HG02571 (cell line): ENCODE measurements around the gene HOXD1.

Experiments used
- ATAC-seq: cut with Tn5 transposase; IDR thresholded peaks from one replicate; pipeline ENCODE4 v1.9.1; 2021; ENCODE audit warnings: mild to moderate bottlenecking, moderate library complexity; ENCODE audit not compliant: unreplicated experiment

Gene HOXD1

DNA sequence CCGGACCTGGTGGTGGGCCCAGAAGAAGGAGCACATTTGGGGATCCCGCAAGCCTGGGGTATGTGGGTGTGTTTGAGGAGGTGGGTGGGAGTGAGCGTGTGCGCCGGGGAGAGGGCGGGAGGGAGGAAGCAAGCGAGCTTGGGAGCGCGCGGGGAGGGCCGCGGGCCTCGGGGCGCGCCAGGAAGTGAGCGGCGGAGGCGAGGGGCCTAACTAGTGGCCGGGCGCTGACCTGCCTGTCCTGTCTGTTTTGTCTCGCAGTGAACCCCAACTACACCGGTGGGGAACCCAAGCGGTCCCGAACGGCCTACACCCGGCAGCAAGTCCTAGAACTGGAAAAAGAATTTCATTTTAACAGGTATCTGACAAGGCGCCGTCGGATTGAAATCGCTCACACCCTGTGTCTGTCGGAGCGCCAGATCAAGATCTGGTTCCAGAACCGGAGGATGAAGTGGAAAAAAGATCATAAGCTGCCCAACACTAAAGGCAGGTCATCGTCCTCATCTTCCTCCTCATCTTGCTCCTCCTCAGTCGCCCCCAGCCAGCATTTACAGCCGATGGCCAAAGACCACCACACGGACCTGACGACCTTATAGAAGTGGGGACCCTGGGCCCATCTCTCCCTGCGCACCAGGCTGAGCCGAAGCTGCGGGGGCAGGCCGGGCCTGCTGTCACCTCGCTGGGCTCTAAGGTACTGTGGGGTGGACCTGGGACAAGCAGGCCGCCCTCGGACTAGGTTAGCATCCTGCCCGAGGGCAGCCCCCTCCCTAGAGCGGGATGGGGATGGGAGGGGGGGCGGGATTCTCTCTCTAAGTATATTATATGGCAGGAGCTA lies 35.9 kb upstream of the HOXD1 start:
- ATAC-seq = no peak

DNA sequence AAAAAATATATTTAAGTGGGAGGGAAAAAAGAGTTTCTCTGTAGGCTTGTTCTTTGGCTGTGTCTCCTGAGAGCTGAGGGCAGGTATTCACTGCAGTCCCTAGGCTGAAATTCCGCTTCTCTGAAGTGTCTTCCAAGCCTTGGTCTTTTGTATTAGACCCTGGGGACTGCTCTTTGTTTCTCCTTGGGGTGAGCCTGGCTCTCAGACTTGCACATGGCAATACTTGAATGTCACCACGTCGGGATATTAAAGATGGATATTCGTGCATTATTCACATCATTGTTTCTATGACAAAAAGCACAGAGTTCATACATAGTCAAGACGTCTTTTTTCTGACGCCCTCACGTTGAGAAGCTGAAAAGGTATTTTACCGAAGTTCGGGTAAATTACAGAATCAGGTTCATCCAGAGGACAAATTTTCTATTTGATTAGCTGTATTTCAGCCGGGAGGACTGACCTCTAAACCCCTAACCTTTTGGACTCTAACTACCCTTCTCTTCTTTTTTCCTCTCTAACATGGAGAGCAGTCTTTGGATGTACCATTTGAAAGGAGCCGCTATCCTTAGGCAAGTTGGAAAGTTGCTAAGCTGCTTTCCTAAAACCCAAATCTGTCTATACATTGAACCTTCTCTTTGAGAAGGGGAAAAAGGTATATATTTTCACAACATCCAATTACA lies 33.8 kb upstream of the HOXD1 start:
- ATAC-seq = no peak

DNA sequence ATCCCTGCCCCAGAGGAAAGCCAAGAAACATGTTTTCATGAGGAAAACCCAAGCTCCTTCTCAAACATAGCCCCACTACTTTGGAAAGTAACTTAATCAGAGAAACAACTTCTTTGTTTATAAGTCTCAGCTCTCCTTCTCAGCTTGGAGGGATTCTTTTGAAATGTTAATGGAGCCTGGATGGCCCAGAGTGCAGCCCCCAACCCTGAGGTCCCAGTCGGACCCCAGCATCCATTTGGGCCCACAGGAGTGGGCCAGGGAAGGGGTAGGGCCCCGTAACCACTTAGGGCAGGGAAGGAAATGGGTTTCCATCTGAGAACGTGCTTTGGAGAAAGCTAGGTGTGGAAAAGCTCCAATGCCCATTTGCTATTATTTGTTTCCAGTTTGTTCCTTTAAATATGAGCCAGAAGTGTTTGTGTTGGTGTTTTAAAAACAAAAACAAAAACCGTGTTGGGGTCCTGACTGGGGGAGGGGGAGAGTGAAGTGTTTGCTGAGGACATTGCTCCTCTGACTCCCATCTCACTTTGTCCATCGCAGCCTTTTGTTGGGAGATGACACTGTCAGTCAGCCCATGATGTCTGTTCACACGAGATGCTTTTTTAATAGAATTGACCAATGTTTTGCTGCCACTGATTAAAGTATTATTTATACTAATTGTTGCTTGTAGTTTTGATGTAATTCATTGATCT lies 33.0 kb upstream of the HOXD1 start:
- no peak for ATAC-seq

DNA sequence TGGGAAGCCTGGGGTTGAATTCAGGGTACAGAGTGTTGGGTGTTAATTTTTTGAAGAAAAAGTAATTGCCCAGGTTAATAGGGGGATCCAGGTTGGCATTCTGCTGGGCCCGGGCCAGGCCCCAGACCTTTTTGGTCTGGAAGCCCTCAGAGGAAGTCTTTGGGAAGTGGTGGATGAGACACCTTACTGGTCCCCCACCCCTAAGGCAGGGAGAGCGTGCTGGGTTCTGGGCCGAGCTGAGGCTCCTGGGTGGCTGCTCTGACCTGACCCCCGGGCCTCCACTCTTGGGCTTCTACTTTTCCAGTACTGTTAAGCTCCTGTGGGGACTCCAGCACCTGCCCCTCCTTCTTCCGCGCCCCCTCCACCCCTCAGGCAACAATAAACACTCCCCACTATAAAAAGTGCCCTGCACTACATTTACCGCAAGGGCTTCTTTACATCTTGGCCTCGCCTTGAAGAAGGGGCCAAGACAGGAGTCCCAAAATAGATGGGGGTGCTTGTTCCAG lies 32.1 kb upstream of the HOXD1 start:
- no peak for ATAC-seq

- ATAC-seq = no peak
Observed at GRCh38 chr2:176156807-176157498, 31.5 kb upstream of the HOXD1 start, which contains the start of gene HOXD3. HOXD3 (plus strand) TSS chr2:176157307; CDS start chr2:176169115, 11,808 bp downstream.

- no peak for ATAC-seq
Observed at GRCh38 chr2:176157499-176158185, 30.8 kb upstream of the HOXD1 start.

DNA sequence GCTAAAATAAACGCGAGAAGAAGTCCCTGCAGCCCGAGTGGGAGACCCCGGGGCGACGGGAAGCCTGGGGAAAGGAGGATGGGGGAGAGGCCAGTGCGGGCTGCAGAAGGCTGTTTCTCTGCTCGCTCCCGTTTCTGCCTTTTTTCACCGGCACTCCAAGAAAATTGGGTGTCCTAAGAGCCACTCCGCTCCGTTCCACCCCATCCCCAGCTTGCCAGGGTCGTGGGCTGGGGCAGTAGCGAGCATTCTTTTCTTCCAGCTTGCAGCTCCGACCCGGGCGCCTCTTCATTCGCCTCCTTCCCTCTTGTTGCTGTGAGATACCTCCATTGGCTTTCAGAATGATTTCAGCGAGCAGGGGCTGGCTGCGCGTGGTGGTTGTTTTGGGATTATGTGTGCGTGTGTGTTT lies 30.3 kb upstream of the HOXD1 start:
- ATAC-seq = no peak

DNA sequence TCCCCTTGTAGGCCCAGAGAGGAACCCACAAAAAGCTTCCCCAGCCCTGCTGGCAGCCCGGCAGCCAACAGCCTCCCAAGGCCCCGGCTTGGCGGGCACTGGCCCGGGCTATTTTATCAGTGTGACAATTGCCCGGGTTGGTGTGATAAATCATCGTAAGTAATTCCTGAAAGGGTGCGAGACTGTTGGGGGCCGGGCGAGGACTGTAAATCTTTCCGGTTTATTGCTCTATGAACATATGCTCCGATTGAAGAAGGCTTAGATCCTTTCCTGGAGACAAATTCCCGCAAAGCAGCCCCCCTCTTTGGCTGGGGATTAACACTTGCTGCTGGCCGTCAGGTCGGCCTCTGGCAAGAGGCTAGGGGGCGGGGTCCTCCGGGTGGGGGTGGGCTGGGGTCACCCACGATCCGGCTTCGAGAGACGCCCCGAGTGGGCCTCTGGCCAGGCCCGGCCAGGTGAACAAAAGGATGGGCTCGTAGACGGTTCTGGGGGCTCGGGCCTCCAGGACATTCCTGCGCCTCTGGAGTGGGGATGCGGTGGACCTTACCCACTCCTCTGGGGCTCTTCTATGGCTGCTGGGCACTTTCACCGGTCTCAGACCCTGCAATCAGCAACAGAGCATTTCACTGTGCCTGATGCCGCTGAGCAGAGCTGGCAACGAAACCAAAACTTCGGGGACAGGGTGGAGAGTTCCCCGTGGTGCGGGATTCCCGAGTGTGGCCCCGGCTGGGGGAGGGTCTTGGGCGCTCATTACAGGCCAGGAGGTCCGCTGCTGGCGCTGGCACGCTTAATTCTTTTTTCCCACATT lies 29.4 kb upstream of the HOXD1 start:
- ATAC-seq = no peak

- ATAC-seq = no peak
Observed at GRCh38 chr2:176159663-176160250, 28.7 kb upstream of the HOXD1 start.

DNA sequence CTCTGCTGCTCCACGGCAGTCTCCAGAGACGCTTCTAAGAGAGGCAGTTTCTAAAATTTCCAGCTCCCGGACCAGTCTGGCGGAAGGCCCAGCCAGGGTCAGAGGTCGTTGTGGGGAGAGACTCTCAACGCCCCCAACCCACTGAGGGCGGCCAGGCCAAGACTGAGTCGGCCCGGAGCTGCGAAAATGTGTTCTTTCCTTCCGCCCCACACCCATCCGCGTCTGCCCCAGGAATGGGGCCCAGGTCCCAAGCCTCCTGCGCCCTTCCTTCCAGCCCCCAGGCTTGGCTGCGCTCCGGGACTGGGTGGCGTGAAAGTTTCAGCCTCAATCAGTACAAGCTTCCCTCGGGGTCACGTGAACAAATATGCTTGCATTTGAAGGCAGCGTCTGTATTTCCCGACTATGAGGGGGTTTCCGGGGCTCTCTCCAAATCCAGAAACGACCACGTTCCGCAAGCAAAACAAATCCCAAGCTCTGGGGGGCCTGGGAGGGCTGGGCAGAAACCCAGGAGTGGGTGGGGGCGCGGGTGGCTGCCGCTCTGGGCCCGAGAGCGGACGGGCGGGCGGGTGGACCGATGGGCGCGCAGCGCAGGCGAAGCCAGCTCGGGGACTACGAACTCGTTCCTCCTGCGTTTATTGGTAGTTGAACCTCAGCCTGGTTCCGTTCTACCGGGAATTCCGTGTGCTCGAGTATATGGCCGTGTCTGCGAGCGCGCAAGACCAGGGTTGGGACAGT lies 28.1 kb upstream of the HOXD1 start:
- ATAC-seq = no peak

DNA sequence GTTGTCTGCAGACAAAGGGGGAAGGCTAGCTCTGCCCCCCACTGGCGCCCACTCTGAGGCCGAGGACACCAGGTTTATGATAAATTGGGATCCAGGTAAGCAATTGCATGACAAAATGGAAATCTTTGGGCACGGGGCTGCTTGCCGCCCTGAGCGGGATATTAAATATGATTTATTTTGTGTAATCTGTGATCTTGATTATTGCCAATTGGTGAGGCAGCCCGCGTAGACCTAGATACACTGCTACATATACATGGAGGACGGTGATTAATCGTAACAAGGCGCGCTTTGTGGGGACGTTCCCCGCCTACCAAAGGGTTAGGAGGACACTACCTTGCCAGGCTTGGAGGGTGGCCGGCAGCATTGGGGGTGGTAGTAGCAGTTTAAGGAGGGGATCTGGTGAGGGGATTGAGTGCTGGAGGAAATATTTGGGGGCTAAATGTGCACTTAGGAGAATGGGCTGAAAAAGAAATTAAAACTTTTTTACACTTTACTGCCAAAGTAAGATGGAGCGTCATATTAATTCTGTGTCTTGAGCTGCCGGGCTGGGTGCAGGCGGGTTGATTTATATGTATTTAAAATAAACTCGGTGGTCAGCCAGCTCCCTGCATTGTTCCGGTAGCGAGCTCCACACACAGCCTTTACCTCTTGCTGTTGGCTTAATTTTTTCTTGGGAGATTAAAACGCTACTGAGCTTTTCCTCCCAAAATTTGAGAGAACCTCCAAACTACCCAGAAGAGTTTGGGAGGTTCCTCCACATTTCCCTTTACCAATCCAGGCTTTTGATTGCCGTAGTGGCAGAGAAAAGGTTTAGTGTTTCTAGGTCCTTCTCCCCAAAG lies 27.3 kb upstream of the HOXD1 start:
- ATAC-seq = no peak

GRCh38 chr2:176161825-176162626 lies 26.4 kb upstream of the HOXD1 start:
- ATAC-seq = no peak

GRCh38 chr2:176162911-176163671 lies 25.4 kb upstream of the HOXD1 start:
- ATAC-seq = no peak

DNA sequence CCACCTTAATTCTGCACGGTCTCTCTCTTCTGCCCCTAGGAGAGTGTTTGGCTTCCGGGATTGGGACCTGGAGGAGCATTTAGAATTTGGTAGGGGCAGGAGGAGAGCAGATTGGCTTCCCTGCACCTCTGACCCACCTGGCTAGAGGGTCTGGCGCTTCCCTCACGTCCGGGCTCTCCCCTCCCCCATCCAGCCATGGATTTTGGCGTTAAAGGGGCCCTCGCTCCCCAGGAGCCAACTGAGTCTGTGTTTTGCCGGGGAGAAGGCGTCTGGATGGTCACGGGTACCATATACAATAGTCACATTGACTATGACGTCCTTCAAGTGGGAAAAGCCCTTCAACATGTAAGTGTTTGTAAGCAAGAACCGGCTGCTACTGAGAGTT lies 24.8 kb upstream of the HOXD1 start:
- ATAC-seq = no peak

DNA sequence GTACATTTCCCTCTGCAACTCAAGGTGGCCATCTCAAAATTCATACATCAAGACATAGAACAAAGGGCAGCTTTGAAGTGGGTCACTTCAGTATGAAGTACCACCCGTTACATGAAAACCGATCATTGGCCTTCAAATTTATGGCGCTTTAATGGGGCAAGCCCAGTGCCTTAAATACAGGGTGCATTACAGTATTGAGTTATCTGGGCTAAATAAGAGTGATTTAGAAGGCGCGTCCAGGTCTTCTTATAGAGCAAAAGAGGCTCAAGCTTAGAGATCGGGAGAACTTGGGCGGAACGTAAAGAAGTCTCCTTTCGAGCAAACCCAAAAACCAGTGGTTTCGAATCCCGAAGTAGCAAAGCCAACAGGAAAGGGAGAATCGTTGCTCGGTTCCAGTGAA lies 24.3 kb upstream of the HOXD1 start:
- no peak for ATAC-seq
